ENCODE measurements around the gene FARP1.

Gene FARP1, protein sequence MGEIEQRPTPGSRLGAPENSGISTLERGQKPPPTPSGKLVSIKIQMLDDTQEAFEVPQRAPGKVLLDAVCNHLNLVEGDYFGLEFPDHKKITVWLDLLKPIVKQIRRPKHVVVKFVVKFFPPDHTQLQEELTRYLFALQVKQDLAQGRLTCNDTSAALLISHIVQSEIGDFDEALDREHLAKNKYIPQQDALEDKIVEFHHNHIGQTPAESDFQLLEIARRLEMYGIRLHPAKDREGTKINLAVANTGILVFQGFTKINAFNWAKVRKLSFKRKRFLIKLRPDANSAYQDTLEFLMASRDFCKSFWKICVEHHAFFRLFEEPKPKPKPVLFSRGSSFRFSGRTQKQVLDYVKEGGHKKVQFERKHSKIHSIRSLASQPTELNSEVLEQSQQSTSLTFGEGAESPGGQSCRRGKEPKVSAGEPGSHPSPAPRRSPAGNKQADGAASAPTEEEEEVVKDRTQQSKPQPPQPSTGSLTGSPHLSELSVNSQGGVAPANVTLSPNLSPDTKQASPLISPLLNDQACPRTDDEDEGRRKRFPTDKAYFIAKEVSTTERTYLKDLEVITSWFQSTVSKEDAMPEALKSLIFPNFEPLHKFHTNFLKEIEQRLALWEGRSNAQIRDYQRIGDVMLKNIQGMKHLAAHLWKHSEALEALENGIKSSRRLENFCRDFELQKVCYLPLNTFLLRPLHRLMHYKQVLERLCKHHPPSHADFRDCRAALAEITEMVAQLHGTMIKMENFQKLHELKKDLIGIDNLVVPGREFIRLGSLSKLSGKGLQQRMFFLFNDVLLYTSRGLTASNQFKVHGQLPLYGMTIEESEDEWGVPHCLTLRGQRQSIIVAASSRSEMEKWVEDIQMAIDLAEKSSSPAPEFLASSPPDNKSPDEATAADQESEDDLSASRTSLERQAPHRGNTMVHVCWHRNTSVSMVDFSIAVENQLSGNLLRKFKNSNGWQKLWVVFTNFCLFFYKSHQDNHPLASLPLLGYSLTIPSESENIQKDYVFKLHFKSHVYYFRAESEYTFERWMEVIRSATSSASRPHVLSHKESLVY

DNA sequence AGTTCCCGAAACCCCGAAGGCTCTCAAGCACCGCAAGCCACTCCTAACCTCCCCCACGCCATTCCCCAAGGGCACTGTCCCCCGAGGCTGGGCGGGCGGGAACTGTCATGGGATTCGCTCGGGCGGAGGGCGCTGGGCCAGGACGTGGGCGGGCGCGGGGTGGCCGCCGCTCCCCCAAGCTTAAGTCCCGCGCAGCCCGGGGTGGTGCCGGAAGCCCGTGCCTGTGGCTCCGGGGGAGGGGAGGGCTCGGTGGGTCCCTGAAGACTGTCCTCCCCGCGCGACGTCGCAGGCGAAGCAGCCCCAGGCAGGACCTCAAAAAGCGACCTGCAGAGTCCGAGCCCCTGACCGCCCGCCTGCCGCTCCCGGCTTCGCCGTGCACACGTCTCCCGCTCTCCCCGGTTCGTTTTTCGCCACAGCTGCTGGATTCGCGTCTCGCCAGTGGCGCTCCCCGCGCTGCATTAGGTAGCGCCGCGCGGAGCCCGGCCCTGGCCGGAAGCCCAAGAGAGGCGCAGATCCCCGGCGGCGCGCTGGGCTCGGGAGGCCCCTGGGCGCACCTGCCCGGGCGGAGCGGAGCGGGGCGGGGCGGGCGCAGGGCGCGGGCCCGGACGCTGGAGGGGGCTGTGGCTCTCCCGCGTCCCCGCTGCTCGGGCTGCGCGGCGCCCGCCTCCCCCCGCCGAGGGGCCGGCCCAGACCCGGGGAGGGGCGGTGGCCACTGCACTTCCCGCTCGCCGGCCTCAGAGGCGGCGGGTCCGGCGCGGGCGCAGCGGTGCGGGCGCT is at the start of gene FARP1:
Gene FARP1 (plus strand): TSS at position 715 of the 777 bp plus-strand sequence. CDS start 70,149 bp downstream, outside the sequence.
- peak; percentile 32 to 34 for DNase-seq (ENCODE audit: low read depth in 2 of 2)

- no peak for DNase-seq (ENCODE audit: low read depth in 2 of 2)
These were observed 48.1 kb upstream of the FARP1 start for GRCh38 chr13:98094678-98095266.

DNA sequence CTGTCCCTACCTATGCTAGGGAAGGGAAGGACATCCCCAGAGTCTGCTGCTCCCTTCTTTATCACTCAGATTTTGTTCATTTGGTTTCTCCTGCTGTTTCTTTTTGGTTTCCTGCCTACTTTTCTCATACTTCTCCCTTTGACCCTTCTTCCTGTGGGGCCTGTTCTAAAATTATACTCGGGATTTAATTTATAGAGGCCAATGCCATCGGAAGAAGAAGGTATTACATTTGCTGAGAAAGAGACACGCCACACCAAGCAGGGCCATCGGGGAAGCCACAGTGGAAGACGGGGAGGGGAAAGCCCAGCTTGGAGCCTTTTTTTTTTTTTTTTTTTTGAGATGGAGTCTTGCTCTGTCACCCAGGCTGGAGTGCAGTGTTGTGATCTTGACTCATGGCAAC is 46.8 kb upstream of the FARP1 start:
- no peak for DNase-seq (ENCODE audit: low read depth in 2 of 2)

DNA sequence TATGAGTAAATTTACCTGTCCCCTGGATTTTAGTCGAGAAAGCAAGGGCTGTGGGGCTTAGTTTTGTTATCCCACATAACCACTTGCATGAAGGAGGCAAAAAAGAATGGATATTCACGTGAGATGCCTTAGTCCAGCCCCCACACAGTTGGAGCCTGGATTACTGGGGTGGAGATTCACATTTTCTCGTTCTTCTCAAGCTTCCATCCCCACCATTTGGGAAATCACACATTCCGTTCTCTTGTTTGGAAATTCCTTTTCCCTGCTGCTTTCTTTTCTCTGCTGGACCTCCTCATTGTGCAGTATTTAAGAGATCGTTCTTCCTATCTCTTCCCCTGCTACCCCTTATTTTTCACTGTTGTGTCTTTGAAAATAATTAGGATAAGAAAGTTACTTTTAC is 45.1 kb upstream of the FARP1 start:
- no peak for DNase-seq (ENCODE audit: low read depth in 2 of 2)

- no peak for DNase-seq (ENCODE audit: low read depth in 2 of 2)
These were observed 44.4 kb upstream of the FARP1 start for GRCh38 chr13:98098516-98098915.

DNA sequence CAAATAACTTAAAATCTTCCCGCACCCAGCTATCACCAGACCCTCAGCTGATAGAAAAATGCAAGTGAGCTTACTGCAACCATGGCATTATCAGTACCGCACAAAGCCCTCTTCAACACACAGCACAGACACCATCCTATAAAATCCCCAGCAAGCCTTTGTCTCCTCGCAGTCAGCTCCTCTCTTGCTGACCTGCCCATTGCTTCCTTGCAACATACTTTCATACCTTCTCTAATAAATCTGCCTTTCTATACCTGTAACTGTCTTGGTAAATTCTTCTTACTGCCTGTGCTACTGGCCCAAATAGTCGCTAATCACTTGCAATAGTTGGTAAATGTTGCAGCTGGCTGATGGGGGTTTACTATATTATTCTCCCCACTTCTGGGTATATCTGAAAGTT is 43.3 kb upstream of the FARP1 start:
- DNase-seq (ENCODE audit: low read depth in 2 of 2), result no peak

- DNase-seq (ENCODE audit: low read depth in 2 of 2), result no peak
These were observed 42.4 kb upstream of the FARP1 start for GRCh38 chr13:98100481-98100880.

GRCh38 chr13:98103531-98103930 is 39.4 kb upstream of the FARP1 start:
- no peak for DNase-seq (ENCODE audit: low read depth in 2 of 2)

DNA sequence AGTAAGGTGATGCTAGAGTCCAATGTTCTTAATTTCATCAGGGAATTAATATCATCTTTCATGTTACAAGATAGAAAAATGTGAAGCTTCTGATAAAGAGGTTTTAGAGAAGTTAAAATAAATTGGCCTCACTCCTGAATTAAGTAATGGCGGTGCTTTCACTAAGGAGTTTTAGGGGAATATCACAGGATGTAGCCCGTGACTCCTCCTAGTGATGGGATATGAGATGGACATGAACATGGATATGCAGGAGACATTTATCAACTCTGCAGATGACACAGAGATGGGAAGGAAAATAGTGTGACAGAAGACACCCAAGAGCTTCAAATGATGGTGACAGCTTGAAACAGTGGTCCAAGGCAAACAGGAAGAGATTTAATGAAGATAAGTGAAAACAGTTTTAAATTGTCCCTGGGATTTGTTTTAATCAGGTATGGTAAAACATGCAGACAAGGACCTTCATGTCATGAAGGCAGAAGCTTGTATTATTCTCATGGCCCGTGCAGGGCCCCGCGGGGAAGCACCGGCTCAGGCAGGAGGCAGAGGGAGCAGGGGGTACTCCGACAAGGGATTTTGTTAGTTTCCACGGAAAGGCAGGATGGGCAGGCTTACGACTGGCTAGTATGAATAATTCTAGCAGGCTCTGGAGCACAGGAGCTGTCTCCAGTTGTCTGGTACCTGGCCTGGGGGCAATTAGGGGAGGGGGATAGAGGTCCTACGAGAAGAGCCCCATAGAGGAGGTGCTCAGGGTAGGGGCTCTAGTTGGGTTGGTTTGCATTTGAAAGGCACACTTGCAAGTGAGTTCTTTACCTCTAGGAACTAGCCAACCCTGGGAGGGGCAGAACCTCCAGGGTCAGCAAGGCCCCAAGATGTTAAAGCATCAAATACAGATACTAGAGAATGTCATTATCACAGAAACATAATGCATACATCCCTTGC is 38.7 kb upstream of the FARP1 start:
- no peak for DNase-seq (ENCODE audit: low read depth in 2 of 2)

GRCh38 chr13:98105929-98106336 is 37.0 kb upstream of the FARP1 start:
- DNase-seq (ENCODE audit: low read depth in 2 of 2), result no peak

DNA sequence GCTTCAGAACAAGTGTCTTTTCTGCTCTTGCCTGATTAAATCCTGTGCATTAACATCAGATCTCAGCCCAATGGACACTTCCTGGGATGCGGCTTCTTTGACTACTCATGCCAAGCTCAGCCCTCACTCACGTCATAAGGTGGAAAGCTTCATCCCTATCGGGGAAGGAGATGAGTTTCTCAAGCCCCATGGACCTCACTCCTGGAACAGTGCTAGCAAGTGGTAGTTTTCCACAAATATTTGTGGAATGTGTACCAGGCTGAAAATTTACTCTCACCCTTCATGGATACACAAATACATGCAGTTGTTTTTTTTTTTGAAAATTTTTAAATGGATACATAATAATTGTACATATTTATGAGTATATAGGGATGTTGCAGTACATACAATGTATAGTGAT is 34.6 kb upstream of the FARP1 start:
- DNase-seq (ENCODE audit: low read depth in 2 of 2), result no peak

DNA sequence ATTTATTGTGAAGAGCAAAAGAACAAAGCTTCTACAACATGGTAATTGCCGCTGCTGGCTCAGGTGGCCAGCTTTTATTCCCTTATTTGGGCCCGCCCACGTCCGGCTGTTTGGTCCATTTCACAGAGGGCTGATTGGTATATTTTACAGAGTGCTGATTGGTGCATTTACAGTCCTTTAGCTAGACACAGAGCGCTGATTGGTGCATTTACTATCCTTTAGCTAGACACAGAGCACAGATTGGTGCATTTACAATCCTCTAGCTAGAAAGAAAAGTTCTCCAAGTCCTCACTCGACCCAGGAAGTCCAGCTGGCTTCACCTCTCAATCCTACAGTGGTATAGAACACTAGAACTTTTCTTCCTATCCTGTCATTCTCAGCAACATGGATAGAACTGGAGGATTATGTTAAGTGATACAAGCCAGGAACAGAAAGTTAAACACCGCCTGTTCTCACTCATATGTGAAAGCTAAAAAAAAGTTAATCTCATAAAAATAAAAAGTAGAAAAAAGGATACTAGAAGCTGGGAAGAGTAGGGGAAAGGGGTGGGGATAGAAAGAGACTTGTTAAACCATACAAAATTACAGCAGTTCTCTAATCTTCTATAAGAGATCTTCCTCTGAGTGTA is 33.6 kb upstream of the FARP1 start:
- DNase-seq (ENCODE audit: low read depth in 2 of 2), result no peak

DNA sequence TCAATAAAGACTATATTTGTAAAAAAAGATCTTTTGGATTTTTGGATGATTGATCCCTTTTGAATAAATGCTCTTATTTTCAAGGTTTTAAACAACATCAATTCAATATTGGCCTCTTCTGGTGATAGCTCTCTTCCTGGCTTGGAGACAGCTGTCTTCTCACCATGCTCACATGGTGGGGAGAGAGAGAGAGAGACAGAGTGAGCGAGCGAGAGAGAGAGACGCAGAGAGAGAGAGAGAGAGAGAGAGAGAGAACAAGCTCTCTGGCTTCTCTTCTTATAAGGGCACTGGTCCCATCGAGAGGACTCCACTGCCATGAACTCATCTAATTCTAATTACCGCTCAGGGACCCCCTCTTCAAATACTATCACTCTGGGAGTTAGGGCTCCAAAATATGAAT is 32.1 kb upstream of the FARP1 start:
- no peak for DNase-seq (ENCODE audit: low read depth in 2 of 2)

DNA sequence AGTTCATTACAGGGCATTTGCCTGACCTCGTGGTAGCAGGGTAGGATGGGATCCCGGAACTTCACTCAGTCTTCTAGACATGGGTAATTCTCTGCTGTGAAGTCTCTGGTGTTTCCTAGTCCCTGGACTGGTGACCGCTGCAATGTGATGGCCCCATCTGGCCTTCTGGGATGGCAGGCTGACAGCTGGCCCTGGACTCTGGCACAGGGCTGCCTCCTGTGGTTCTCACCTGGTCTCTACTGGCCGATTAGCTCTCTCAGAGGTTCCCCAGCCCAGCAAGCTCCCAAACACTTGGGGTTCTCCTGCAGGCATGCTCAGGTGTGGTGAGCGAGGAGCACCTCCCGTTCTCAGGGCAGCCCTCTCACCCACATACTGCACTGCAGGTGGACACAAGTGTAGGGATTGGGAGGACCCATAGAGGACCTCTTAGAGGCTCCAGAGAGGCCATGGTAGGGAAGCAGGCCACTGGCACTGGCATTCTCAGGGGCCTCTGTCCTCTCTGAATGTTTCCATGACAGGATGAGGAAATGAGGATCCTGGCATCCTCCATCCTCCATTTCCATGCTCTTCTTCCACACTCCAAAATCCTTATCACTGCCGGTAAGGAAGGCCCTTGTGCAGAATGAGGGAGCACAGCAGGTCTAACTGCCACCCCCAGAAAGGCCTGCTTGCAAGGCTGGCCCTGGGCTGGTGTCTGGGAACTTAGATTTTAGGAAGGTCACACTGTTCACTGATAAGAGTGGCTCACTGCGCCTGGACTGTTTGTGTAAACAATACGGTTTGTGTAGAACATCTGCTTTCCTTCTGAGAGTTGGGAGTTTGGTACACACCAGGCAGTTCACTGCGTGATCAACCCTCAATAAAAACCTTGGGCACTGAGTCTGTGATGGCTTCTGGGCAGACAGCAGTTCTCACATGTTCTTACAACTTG is 31.5 kb upstream of the FARP1 start:
- no peak for DNase-seq (ENCODE audit: low read depth in 2 of 2)

DNA sequence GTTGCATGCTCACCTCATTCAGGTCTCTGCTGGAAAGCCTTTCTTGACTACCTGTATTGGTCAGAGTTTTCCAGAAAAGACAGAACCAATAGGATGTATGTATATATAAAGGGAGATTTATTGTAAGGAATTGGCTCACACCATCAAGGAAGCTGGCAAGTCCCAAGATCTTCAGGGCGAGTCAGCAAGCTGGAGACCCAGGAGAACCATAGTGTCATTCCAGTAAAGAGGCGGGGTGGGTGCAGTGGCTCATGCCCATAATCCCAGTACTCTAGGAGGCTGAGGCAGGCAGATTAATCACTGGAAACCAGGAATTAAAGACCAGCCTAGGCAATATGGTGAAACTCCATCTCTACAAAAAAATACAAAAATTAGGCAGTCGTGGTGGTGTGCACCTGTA is 30.4 kb upstream of the FARP1 start:
- no peak for DNase-seq (ENCODE audit: low read depth in 2 of 2)

DNA sequence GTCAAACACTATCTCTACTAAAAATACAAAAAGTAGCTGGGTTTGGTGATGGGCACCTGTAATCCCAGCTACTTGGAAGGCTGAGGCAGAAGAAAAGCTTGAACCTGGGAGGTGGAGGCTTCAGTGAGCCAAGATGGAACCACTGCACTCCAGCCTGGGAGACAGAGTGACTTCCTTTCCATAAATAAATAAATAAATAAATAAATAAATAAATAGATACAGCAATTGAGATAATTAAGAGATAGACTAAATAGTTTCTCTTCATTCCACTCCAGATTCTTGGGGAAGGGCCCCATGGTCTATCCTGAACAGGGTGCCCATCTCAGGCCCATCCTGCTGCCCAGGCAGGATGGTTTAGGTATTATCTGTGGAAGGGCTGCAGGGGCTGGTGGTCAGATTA is 24.0 kb upstream of the FARP1 start:
- DNase-seq (ENCODE audit: low read depth in 2 of 2), result no peak

GRCh38 chr13:98123176-98123575 is 19.7 kb upstream of the FARP1 start:
- no peak for DNase-seq (ENCODE audit: low read depth in 2 of 2)

DNA sequence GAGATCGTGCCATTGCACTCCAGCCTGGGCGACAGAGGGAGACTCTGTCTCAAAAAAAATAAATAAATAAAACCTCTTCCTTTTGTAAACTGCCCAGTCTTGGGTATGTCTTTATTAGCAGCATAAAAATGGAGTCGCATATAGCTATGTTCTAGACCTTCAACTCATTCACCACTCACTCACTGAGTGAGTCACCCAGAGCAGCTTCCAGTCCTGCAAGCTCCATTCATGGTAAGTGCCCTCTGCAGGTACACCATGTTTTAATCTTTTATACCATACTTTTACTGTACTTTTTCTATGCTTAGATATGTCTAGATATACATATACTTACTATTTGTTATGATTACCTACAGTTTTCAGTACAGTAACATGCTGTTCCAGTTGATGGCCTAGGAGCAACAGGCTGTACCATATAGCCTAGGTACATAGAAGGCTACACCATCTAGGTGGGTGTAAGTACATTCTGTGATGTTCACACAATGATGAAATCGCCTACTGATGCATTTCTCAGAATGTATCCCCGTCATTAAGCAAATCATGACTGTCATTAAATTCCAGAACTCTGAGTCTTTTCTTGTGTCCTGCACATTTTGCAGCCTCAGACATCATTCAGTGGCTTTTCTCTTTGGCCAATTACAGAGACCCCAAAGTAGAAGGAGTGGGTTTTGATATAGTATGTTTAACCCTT is 13.7 kb upstream of the FARP1 start:
- no peak for DNase-seq (ENCODE audit: low read depth in 2 of 2)

All from stimulated activated CD4-positive, alpha-beta T cell treated with anti-CD3 and anti-CD28 coated beads, Interleukin-4, amount 100 ng/mL, for 48 hours (primary cell).